Measurements from ENCODE around the gene TOP2B.

TOP2B gene

GRCh38 chr3:25652921-25653320, 11.8 kb downstream of the TOP2B start:
- Histone ChIP-seq H3K9ac (ENCODE audit: low read length) (no peak overlapping the region), H3K36me3 (ENCODE audit: insufficient read depth, low read length) (no peaks in the 10 kb centered on the region), H3K4me3 (ENCODE audit: low read depth in 1 of 2, low read length in 2 of 2) (no peak overlapping the region), H3K4me1 (ENCODE audit: insufficient read depth, low read length) (peaks cover 23% of the 10 kb centered on the region), H3K27ac (ENCODE audit: low read depth, low read length) (no peak overlapping the region), H3K9me3 (ENCODE audit: low read length) (peaks cover 4% of the 10 kb centered on the region), H3K27me3 (ENCODE audit: control insufficient read depth in 1 of 2, insufficient read depth in 2 of 2, low read length in 2 of 2) (no peaks in the 10 kb centered on the region)

- Histone ChIP-seq H3K36me3 (ENCODE audit: insufficient read depth, low read length) (no peaks in the 10 kb centered on the region), H3K9ac (ENCODE audit: low read length) (no peak overlapping the region), H3K27ac (ENCODE audit: low read depth, low read length) (no peak overlapping the region), H3K4me3 (ENCODE audit: low read depth in 1 of 2, low read length in 2 of 2) (no peak overlapping the region), H3K9me3 (ENCODE audit: low read length) (peaks cover 4% of the 10 kb centered on the region), H3K4me1 (ENCODE audit: insufficient read depth, low read length) (peaks cover 22% of the 10 kb centered on the region), H3K27me3 (ENCODE audit: control insufficient read depth in 1 of 2, insufficient read depth in 2 of 2, low read length in 2 of 2) (no peaks in the 10 kb centered on the region)
Measured at GRCh38 chr3:25648925-25649830, 15.5 kb downstream of the TOP2B start.

GRCh38 chr3:25648107-25648535, 16.6 kb downstream of the TOP2B start:
- Histone ChIP-seq H3K4me1 (ENCODE audit: insufficient read depth, low read length) (peaks cover 13% of the 10 kb centered on the region), H3K27ac (ENCODE audit: low read depth, low read length) (no peak overlapping the region)

GRCh38 chr3:25635038-25635437, 29.7 kb downstream of the TOP2B start:
- Histone ChIP-seq H3K4me3 (ENCODE audit: low read depth in 1 of 2, low read length in 2 of 2) (no peak overlapping the region), H3K27ac (ENCODE audit: low read depth, low read length) (no peak overlapping the region), H3K4me1 (ENCODE audit: insufficient read depth, low read length) (no peaks in the 10 kb centered on the region), H3K9me3 (ENCODE audit: low read length) (no peaks in the 10 kb centered on the region), H3K9ac (ENCODE audit: low read length) (no peak overlapping the region), H3K27me3 (ENCODE audit: control insufficient read depth in 1 of 2, insufficient read depth in 2 of 2, low read length in 2 of 2) (no peaks in the 10 kb centered on the region), H3K36me3 (ENCODE audit: insufficient read depth, low read length) (peaks cover 20% of the 10 kb centered on the region)

More at GRCh38 chr3:25648107-25648535, 16.6 kb downstream of the TOP2B start:
- Histone ChIP-seq H3K9ac (ENCODE audit: low read length) (no peak overlapping the region), H3K9me3 (ENCODE audit: low read length) (peaks cover 4% of the 10 kb centered on the region), H3K27me3 (ENCODE audit: control insufficient read depth in 1 of 2, insufficient read depth in 2 of 2, low read length in 2 of 2) (no peaks in the 10 kb centered on the region), H3K4me3 (ENCODE audit: low read depth in 1 of 2, low read length in 2 of 2) (no peak overlapping the region), H3K36me3 (ENCODE audit: insufficient read depth, low read length) (no peaks in the 10 kb centered on the region)

- Histone ChIP-seq H3K36me3 (ENCODE audit: insufficient read depth, low read length) (peaks cover 21% of the 10 kb centered on the region), H3K4me3 (ENCODE audit: low read depth in 1 of 2, low read length in 2 of 2) (no peak overlapping the region), H3K27ac (ENCODE audit: low read depth, low read length) (no peak overlapping the region)
Measured at GRCh38 chr3:25633919-25634318, 30.8 kb downstream of the TOP2B start.

GRCh38 chr3:25631989-25632388, 32.7 kb downstream of the TOP2B start:
- Histone ChIP-seq H3K36me3 (ENCODE audit: insufficient read depth, low read length) (peaks cover 29% of the 10 kb centered on the region), H3K4me1 (ENCODE audit: insufficient read depth, low read length) (no peaks in the 10 kb centered on the region), H3K27ac (ENCODE audit: low read depth, low read length) (no peak overlapping the region), H3K9me3 (ENCODE audit: low read length) (no peaks in the 10 kb centered on the region), H3K4me3 (ENCODE audit: low read depth in 1 of 2, low read length in 2 of 2) (no peak overlapping the region), H3K27me3 (ENCODE audit: control insufficient read depth in 1 of 2, insufficient read depth in 2 of 2, low read length in 2 of 2) (no peaks in the 10 kb centered on the region), H3K9ac (ENCODE audit: low read length) (no peak overlapping the region)

More at GRCh38 chr3:25633919-25634318, 30.8 kb downstream of the TOP2B start:
- H3K9me3 ChIP-seq (ENCODE audit: low read length): no peaks in the 10 kb centered on the region
- no peak overlapping the region for H3K9ac ChIP-seq (ENCODE audit: low read length)
- no peaks in the 10 kb centered on the region for H3K27me3 ChIP-seq (ENCODE audit: control insufficient read depth in 1 of 2, insufficient read depth in 2 of 2, low read length in 2 of 2)
- no peaks in the 10 kb centered on the region for H3K4me1 ChIP-seq (ENCODE audit: insufficient read depth, low read length)

GRCh38 chr3:25621087-25621486, 43.6 kb downstream of the TOP2B start:
- H3K27me3 ChIP-seq (ENCODE audit: control insufficient read depth in 1 of 2, insufficient read depth in 2 of 2, low read length in 2 of 2): no peaks in the 10 kb centered on the region
- no peak overlapping the region for H3K27ac ChIP-seq (ENCODE audit: low read depth, low read length)
- no peaks in the 10 kb centered on the region for H3K4me1 ChIP-seq (ENCODE audit: insufficient read depth, low read length)
- no peaks in the 10 kb centered on the region for H3K9me3 ChIP-seq (ENCODE audit: low read length)
- H3K9ac ChIP-seq (ENCODE audit: low read length): no peak overlapping the region
- H3K4me3 ChIP-seq (ENCODE audit: low read depth in 1 of 2, low read length in 2 of 2): no peak overlapping the region
- H3K36me3 ChIP-seq (ENCODE audit: insufficient read depth, low read length): peaks cover 63% of the 10 kb centered on the region

- Histone ChIP-seq H3K4me1 (ENCODE audit: insufficient read depth, low read length) (no peaks in the 10 kb centered on the region), H3K36me3 (ENCODE audit: insufficient read depth, low read length) (peaks cover 59% of the 10 kb centered on the region), H3K9ac (ENCODE audit: low read length) (no peak overlapping the region), H3K4me3 (ENCODE audit: low read depth in 1 of 2, low read length in 2 of 2) (no peak overlapping the region), H3K27me3 (ENCODE audit: control insufficient read depth in 1 of 2, insufficient read depth in 2 of 2, low read length in 2 of 2) (no peaks in the 10 kb centered on the region), H3K27ac (ENCODE audit: low read depth, low read length) (no peak overlapping the region), H3K9me3 (ENCODE audit: low read length) (no peaks in the 10 kb centered on the region)
Measured at GRCh38 chr3:25620493-25620892, 44.2 kb downstream of the TOP2B start.

GRCh38 chr3:25619382-25619781, 45.3 kb downstream of the TOP2B start:
- no peaks in the 10 kb centered on the region for H3K9me3 ChIP-seq (ENCODE audit: low read length)
- H3K27ac ChIP-seq (ENCODE audit: low read depth, low read length): no peak overlapping the region
- H3K9ac ChIP-seq (ENCODE audit: low read length): no peak overlapping the region
- no peaks in the 10 kb centered on the region for H3K4me1 ChIP-seq (ENCODE audit: insufficient read depth, low read length)
- H3K4me3 ChIP-seq (ENCODE audit: low read depth in 1 of 2, low read length in 2 of 2): no peak overlapping the region
- no peaks in the 10 kb centered on the region for H3K27me3 ChIP-seq (ENCODE audit: control insufficient read depth in 1 of 2, insufficient read depth in 2 of 2, low read length in 2 of 2)
- H3K36me3 ChIP-seq (ENCODE audit: insufficient read depth, low read length): peaks cover 48% of the 10 kb centered on the region

GRCh38 chr3:25618028-25618427, 46.7 kb downstream of the TOP2B start:
- Histone ChIP-seq H3K27ac (ENCODE audit: low read depth, low read length) (no peak overlapping the region), H3K36me3 (ENCODE audit: insufficient read depth, low read length) (peaks cover 42% of the 10 kb centered on the region), H3K9me3 (ENCODE audit: low read length) (no peaks in the 10 kb centered on the region), H3K4me1 (ENCODE audit: insufficient read depth, low read length) (no peaks in the 10 kb centered on the region), H3K9ac (ENCODE audit: low read length) (no peak overlapping the region), H3K4me3 (ENCODE audit: low read depth in 1 of 2, low read length in 2 of 2) (no peak overlapping the region), H3K27me3 (ENCODE audit: control insufficient read depth in 1 of 2, insufficient read depth in 2 of 2, low read length in 2 of 2) (no peaks in the 10 kb centered on the region)

- H3K27ac ChIP-seq (ENCODE audit: low read depth, low read length): no peak overlapping the region
- no peak overlapping the region for H3K4me3 ChIP-seq (ENCODE audit: low read depth in 1 of 2, low read length in 2 of 2)
- no peak overlapping the region for H3K9ac ChIP-seq (ENCODE audit: low read length)
- peaks cover 46% of the 10 kb centered on the region for H3K36me3 ChIP-seq (ENCODE audit: insufficient read depth, low read length)
- no peaks in the 10 kb centered on the region for H3K9me3 ChIP-seq (ENCODE audit: low read length)
- no peaks in the 10 kb centered on the region for H3K4me1 ChIP-seq (ENCODE audit: insufficient read depth, low read length)
- H3K27me3 ChIP-seq (ENCODE audit: control insufficient read depth in 1 of 2, insufficient read depth in 2 of 2, low read length in 2 of 2): no peaks in the 10 kb centered on the region
Measured at GRCh38 chr3:25611193-25611592, 53.5 kb downstream of the TOP2B start.

- H3K9me3 ChIP-seq (ENCODE audit: low read length): no peaks in the 10 kb centered on the region
- peaks cover 46% of the 10 kb centered on the region for H3K36me3 ChIP-seq (ENCODE audit: insufficient read depth, low read length)
- no peak overlapping the region for H3K4me3 ChIP-seq (ENCODE audit: low read depth in 1 of 2, low read length in 2 of 2)
- H3K27ac ChIP-seq (ENCODE audit: low read depth, low read length): no peak overlapping the region
- H3K27me3 ChIP-seq (ENCODE audit: control insufficient read depth in 1 of 2, insufficient read depth in 2 of 2, low read length in 2 of 2): no peaks in the 10 kb centered on the region
- no peaks in the 10 kb centered on the region for H3K4me1 ChIP-seq (ENCODE audit: insufficient read depth, low read length)
- no peak overlapping the region for H3K9ac ChIP-seq (ENCODE audit: low read length)
Measured at GRCh38 chr3:25610779-25611178, 53.9 kb downstream of the TOP2B start.
